PC-9 (cell line): Measurements from ENCODE around the gene EZH2. TPM values are rescaled to one million over a fixed set of nuclear protein-coding genes. Genes with fewer than 3 reads are reported as not detected.

ENCODE experiments used
- BruUV-seq: library from RNA; stranded (reverse); fragments of 400-500 nt; replicated peaks from 2 replicates; lab custom pipeline; 2021; lab: Mats Ljungman, UMichigan
- CTCF ChIA-PET: fragments of 300-600 bp; sonication (Branson Sonifier 250); formaldehyde crosslinking; loops from one replicate; lab custom pipeline; 2022; ENCODE audit warnings: antibody characterized with exemption; lab: Charles Lee
- POLR2A ChIA-PET: fragments of 300-600 bp; sonication (Branson Sonifier 250); formaldehyde crosslinking; loops from one replicate; lab custom pipeline; 2022; ENCODE audit warnings: antibody characterized with exemption; ENCODE audit not compliant: unreplicated experiment; lab: Charles Lee
- DNase-seq, 2 experiments: peaks; one replicate each; pipeline versions ENCODE4 v3.0.0 to v3.0.0-alpha.2; 2015 to 2022; ENCODE audit warnings: mixed read lengths in 1 of 2
- H2AFZ ChIP-seq: fragments of 200-600 bp; sonication (generic); 2 replicates; pipeline ENCODE4 v1.8.1; 2017; ENCODE audit warnings: antibody characterized with exemption
- H3F3A ChIP-seq: fragments of 200-600 bp; sonication (generic); 2 replicates; pipeline ENCODE4 v1.8.1; 2017; ENCODE audit warnings: antibody characterized with exemption, mild to moderate bottlenecking, low read depth; ENCODE audit not compliant: insufficient read depth
- H3K27ac ChIP-seq: fragments of 200-600 bp; sonication (generic); 2 replicates; pipeline ENCODE4 v1.6.1; 2016; ENCODE audit warnings: mixed run types
- H3K27me3 ChIP-seq: fragments of 200-600 bp; sonication (generic); 2 replicates; pipeline ENCODE4 v1.6.1; 2016; ENCODE audit warnings: low read depth, mixed run types; ENCODE audit not compliant: insufficient read depth
- H3K36me3 ChIP-seq: fragments of 200-600 bp; sonication (generic); 2 replicates; pipeline ENCODE4 v1.6.1; 2016; ENCODE audit warnings: low read depth, mixed run types
- H3K4me1 ChIP-seq: fragments of 200-600 bp; sonication (generic); replicated peaks from 2 replicates; pipeline ENCODE4 v1.6.1; 2016; ENCODE audit warnings: mixed run types; ENCODE audit not compliant: insufficient read depth
- H3K4me2 ChIP-seq: fragments of 200-600 bp; sonication (generic); 2 replicates; pipeline ENCODE4 v1.6.1; 2017; ENCODE audit warnings: mixed run types
- H3K4me3 ChIP-seq: fragments of 200-600 bp; sonication (generic); 2 replicates; pipeline ENCODE4 v1.6.1; 2016; ENCODE audit warnings: mixed run types
- H3K79me2 ChIP-seq: fragments of 200-600 bp; sonication (generic); 2 replicates; pipeline ENCODE4 v1.6.1; 2017; ENCODE audit warnings: low read depth, mixed run types
- H3K9me2 ChIP-seq: fragments of 200-600 bp; sonication (generic); 2 replicates; pipeline ENCODE4 v1.8.1; 2017; ENCODE audit warnings: mild to moderate bottlenecking; ENCODE audit not compliant: insufficient read depth
- H3K9me3 ChIP-seq: fragments of 200-600 bp; sonication (generic); 2 replicates; pipeline ENCODE4 v1.8.1; 2016; ENCODE audit warnings: low read depth; ENCODE audit not compliant: insufficient read depth
- H4K20me1 ChIP-seq: fragments of 200-600 bp; sonication (generic); 2 replicates; pipeline ENCODE4 v1.8.1; 2017; ENCODE audit not compliant: insufficient read depth
- EZH2 ChIP-seq: fragments of 200-600 bp; sonication (generic); IDR thresholded peaks from 2 replicates; pipeline ENCODE4 v1.8.0; 2017; ENCODE audit warnings: antibody characterized with exemption, low read depth
- intact Hi-C: fragments of 100-400 bp; cut with micrococcal nuclease; formaldehyde crosslinking; loops from one replicate; pipeline ENCODE4 v1.10.0; 2022; ENCODE audit not compliant: unreplicated experiment
- total RNA-seq: library from RNA; stranded (reverse); gene quantifications from 2 replicates; pipeline ENCODE4 v1.2.3, GENCODE V29; 2021
- TF ChIP-seq, protein P1 (sequence below): fragments of 200-600 bp; sonication (generic); conservative IDR thresholded peaks from 2 replicates; pipeline ENCODE4 v1.6.1; 2017; ENCODE audit warnings: mixed run types, antibody characterized with exemption, mild to moderate bottlenecking, moderate library complexity

Gene EZH2
- total RNA-seq, 1 experiment from 2014 or later = 48.6 TPM

DNA sequence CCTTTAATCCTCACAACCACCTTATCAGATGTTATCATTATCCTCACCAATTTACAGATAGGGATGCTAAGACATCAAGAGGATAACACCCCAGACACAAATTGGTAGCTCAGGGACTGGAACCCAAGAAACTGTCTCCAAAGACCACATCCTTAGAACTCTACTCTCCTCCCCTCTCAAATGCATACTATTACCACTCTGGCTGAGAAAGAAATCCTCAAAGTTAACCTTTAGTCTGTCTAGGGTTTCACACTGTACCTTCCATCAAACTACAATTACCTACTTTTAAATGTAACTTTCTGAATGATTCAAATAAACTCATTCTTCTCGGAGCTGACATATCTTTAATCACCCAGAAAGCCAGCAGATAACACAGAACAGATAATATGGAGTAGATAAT, 6.6 kb downstream of the EZH2 start:
- 0 out of 2 replicates have a peak, but pooled peaks cover 5% of the 10 kb centered on the region for H4K20me1 ChIP-seq
- intact Hi-C loops = no loop called here
- H3K4me1 ChIP-seq = peaks cover 13% of the 10 kb centered on the region
- H3K9me2 ChIP-seq = no peaks in the 10 kb centered on the region
- TF ChIP-seq, protein P1, sequence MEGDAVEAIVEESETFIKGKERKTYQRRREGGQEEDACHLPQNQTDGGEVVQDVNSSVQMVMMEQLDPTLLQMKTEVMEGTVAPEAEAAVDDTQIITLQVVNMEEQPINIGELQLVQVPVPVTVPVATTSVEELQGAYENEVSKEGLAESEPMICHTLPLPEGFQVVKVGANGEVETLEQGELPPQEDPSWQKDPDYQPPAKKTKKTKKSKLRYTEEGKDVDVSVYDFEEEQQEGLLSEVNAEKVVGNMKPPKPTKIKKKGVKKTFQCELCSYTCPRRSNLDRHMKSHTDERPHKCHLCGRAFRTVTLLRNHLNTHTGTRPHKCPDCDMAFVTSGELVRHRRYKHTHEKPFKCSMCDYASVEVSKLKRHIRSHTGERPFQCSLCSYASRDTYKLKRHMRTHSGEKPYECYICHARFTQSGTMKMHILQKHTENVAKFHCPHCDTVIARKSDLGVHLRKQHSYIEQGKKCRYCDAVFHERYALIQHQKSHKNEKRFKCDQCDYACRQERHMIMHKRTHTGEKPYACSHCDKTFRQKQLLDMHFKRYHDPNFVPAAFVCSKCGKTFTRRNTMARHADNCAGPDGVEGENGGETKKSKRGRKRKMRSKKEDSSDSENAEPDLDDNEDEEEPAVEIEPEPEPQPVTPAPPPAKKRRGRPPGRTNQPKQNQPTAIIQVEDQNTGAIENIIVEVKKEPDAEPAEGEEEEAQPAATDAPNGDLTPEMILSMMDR = no peak
- TF ChIP-seq EZH2 = no peak
- CTCF ChIA-PET = no interaction called here
- H3K36me3 ChIP-seq = no peaks in the 10 kb centered on the region
- no peak overlapping the region for H2AFZ ChIP-seq
- no peak for DNase-seq
- POLR2A ChIA-PET = no interaction called here
- no peak overlapping the region for H3K27ac ChIP-seq
- no peak overlapping the region for H3K4me2 ChIP-seq
- no peak overlapping the region for H3K4me3 ChIP-seq
- no peaks in the 10 kb centered on the region for H3K27me3 ChIP-seq
- H3K79me2 ChIP-seq = peaks cover 98% of the 10 kb centered on the region
- H3K9me3 ChIP-seq = no peaks in the 10 kb centered on the region
- no TSS peak for BruUV-seq
- peaks cover 3% of the 10 kb centered on the region; the same call in 1 of the 2 replicates for H3F3A ChIP-seq

DNA sequence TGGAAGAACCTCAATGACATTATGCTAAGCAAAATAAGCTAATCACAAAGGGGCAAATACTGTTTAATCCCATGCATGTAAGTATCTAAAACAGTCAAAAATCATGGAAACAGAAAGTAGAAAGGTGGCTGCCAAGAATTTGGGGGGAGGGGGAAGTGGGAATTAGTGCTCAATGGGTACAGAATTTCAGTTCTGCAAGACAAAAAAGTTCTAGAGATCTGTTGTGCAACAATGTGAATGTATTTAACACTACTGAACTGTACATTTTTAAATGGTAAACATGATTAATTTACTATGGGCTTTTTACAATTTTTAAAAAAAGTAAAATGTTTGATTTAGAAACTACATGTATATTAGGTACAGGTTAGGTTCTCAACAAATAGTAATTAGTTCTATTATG, 11.9 kb downstream of the EZH2 start:
- CTCF ChIA-PET = interaction anchor here (0.7 kb wide), 1 partner anchor 263 kb away, joined by 5 read pairs; no protein-coding TSS in a partner anchor
- peaks cover 2% of the 10 kb centered on the region; the same call in 1 of the 2 replicates for H3F3A ChIP-seq
- peaks cover 95% of the 10 kb centered on the region for H3K79me2 ChIP-seq
- H3K9me2 ChIP-seq = no peaks in the 10 kb centered on the region
- no peak for DNase-seq
- H3K9me3 ChIP-seq = peaks cover 4% of the 10 kb centered on the region
- H2AFZ ChIP-seq = no peak overlapping the region
- 0 out of 2 replicates have a peak, but pooled peaks cover 4% of the 10 kb centered on the region for H3K4me1 ChIP-seq
- H3K27ac ChIP-seq = no peak overlapping the region
- H4K20me1 ChIP-seq = no peaks in the 10 kb centered on the region; the same call in 1 of the 2 replicates
- TF ChIP-seq EZH2 = no peak
- TF ChIP-seq, protein P1 = no peak
- no peak overlapping the region for H3K4me3 ChIP-seq
- no peaks in the 10 kb centered on the region for H3K36me3 ChIP-seq
- no peaks in the 10 kb centered on the region for H3K27me3 ChIP-seq
- H3K4me2 ChIP-seq = no peak overlapping the region
- intact Hi-C loops = no loop called here
- no TSS peak for BruUV-seq
- POLR2A ChIA-PET = no interaction called here

DNA sequence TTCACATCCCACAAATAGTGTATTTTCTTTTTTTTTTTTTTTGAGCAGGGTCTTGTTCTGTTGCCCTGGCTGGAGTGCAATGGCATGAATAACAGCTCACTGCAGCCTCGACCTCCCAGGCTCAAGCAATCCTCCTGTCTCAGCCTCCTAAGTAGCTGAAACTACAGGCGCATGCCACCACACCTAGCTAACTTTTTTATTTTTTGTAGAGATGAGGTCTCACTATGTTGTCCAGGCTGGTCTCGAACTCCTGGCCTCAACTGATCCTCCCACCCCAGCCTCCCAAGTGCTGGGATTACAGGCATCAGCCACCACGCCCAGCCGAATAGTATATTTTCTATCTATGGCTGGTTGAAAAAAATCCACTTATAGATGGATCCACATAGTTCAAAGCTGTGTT, 12.5 kb downstream of the EZH2 start:
- CTCF ChIA-PET = interaction anchor here (0.7 kb wide), 1 partner anchor 263 kb away, joined by 5 read pairs; no protein-coding TSS in a partner anchor
- POLR2A ChIA-PET = interaction anchor here (0.6 kb wide), 1 partner anchor 158 kb away, joined by 22 read pairs; no protein-coding TSS in a partner anchor
- intact Hi-C loops = no loop called here
- no TSS peak for BruUV-seq
- Histone ChIP-seq H3F3A (no peaks in the 10 kb centered on the region; the same call in 1 of the 2 replicates), H3K79me2 (peaks cover 88% of the 10 kb centered on the region), H3K9me3 (peaks cover 4% of the 10 kb centered on the region), H3K27me3 (no peaks in the 10 kb centered on the region), H3K4me2 (no peak overlapping the region), H3K4me1 (0 out of 2 replicates have a peak, but pooled peaks cover 4% of the 10 kb centered on the region), H3K4me3 (no peak overlapping the region), H4K20me1 (no peaks in the 10 kb centered on the region; the same call in 1 of the 2 replicates), H3K9me2 (no peaks in the 10 kb centered on the region), H2AFZ (no peak overlapping the region), H3K27ac (no peak overlapping the region), H3K36me3 (no peaks in the 10 kb centered on the region)
- TF ChIP-seq, protein P1 = no peak
- TF ChIP-seq EZH2 = no peak
- DNase-seq = no peak
